Adrenal gland (tissue), 5 donors: ENCODE data around the gene SPOCK3.

Experiments
- CTCF ChIP-seq, 6 experiments: fragments of 450-650 bp in 4 of 6; fragments of 200-600 bp in 2 of 6; sonication (generic) in 1 of 6; IDR thresholded peaks; 1 replicate in 5 of 6; 2 replicates in 1 of 6; pipeline versions ENCODE4 v1.5.1 to v1.8.0; 2016 to 2021; ENCODE audit warnings: antibody characterized with exemption in 6 of 6, mild to moderate bottlenecking in 2 of 6, moderate library complexity in 1 of 6
- POLR2A ChIP-seq, 2 donors: fragments of 450-650 bp; IDR thresholded peaks; one replicate each; pipeline ENCODE4 v1.6.1; 2017; ENCODE audit warnings: antibody characterized with exemption in 2 of 2, mild to moderate bottlenecking in 2 of 2, moderate library complexity in 1 of 2
- donor health status: DM: no; HTN: no; CAD: no.

GRCh38 chr4:167218022-167218608 lies 16.2 kb downstream of the SPOCK3 start:
- TF ChIP-seq CTCF (IDR thresholded peaks at IDR 0.05) (no peak), POLR2A (IDR thresholded peaks at IDR 0.05) (no peak)
